ENCODE measurements around the gene JUND. TPM values are rescaled to one million over a fixed set of nuclear protein-coding genes. Genes with fewer than 3 reads are reported as not detected.

Gene JUND
- total and polyA plus RNA-seq, 2 of the 8 experiments (the other 6 are each of a cell fraction or from before 2014, with no cell fraction given): 54.0 to 77.5 TPM

DNA sequence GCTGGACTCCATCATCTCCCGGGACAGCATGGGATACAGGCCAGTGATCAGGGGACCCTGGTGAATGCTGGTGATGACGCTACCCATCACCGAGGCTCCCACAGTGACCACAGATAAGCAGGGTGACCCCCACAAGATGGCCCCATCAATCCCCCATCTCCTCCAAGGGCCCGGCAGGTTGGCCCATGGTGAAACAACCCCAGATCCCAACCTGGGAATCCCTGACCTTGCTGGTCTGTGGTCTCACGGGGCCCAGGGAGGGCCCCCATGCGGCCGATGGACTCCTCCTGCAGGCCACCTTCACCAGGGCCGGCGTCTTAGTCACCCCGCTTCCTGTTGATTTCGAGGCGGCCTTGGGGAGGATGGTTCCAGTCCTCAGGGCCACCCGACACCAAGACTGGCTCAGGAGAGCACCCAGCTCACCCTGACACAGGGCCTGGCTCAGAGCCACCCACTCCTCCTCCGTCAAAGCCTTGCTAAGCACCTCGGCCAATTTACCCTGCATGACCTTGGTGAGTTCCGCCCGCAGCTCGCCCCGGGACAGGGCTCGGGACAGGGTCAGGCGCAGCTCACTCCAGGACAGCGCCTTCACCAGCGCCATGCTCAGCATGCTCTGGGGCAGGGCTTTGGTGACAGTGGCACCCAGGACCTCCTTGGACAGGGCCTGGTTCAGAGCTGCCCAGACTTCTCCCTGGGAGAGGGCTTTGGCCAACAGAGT, 17.1 kb downstream of the JUND start:
- no peak overlapping the region for H3K4ac ChIP-seq (replicated peaks; ENCODE audit: insufficient read length, low read depth, low read length)
- no peaks in the 10 kb centered on the region for H3K4me1 ChIP-seq (replicated peaks in 1 of 4; ENCODE audit: control insufficient read depth in 3 of 4, insufficient read depth in 4 of 4, low read length in 3 of 4)
- no peak for FAIRE-seq
- no peaks in the 10 kb centered on the region; the same call in 1 of the 2 replicates for H3K79me1 ChIP-seq (ENCODE audit: low read depth, low read length)
- H2AFZ ChIP-seq (ENCODE audit: low read length): no peak overlapping the region
- H4K8ac ChIP-seq (ENCODE audit: extremely low read depth, insufficient read depth, low read length): no peak overlapping the region
- no peak overlapping the region for H3K23ac ChIP-seq (ENCODE audit: insufficient read length)
- no peak overlapping the region for H3K18ac ChIP-seq (ENCODE audit: extremely low read depth, low read length)
- 92% methylated on average over 15 of the region's 23 CpGs; no CpG with 5 or more reads in 1 of the 2 experiments for WGBS, 2 experiments (ENCODE audit: extremely low coverage in 1 of 2, insufficient coverage in 1 of 2, insufficient read length in 1 of 2, insufficient replicate concordance in 2 of 2, low coverage in 1 of 2, low lambda C conversion rate in 2 of 2, missing lambda C conversion rate in 1 of 2)
- no peak overlapping the region for H3K4me3 ChIP-seq (ENCODE audit: extremely low read depth in 1 of 4, insufficient read depth in 2 of 4, low read depth in 3 of 4, low read length in 4 of 4)
- ChIA-PET POLR2A (ENCODE audit: partially characterized antibody) (interaction anchor here (0.6 to 3.8 kb wide), 8 partner anchors 7 to 620 kb away, joined by 3 to 19 read pairs (median 4); partner anchors contain the start of gene JUND), CTCF (ENCODE audit: partially characterized antibody) (interaction anchor here (1.2 to 3.9 kb wide), 3 partner anchors 10 to 64 kb away, joined by 4 to 21 read pairs (median 6); a partner anchor contains a TSS)
- no peak overlapping the region for H2BK12ac ChIP-seq (ENCODE audit: low read depth, low read length)
- H4K5ac ChIP-seq (ENCODE audit: insufficient read length, low read depth, low read length): no peak overlapping the region
- H3K14ac ChIP-seq (ENCODE audit: insufficient read length): no peak overlapping the region
- no peak overlapping the region for H2BK15ac ChIP-seq (ENCODE audit: low read length)
- H3K27me3 ChIP-seq (replicated peaks in 1 of 4; ENCODE audit: control insufficient read depth in 3 of 4, extremely low read depth in 1 of 4, insufficient read depth in 3 of 4, low read length in 3 of 4): peaks cover 0 to 10% (median 0%) of the 10 kb centered on the region in 4 experiments; a peak in 3 of 7 replicates
- H3K27ac ChIP-seq (ENCODE audit: low read depth, low read length): no peak overlapping the region
- no peak overlapping the region for H3K4me2 ChIP-seq (ENCODE audit: insufficient read depth in 1 of 2, low read depth in 2 of 2, low read length in 2 of 2)
- H4K20me1 ChIP-seq (replicated peaks in 1 of 2; ENCODE audit: control insufficient read depth in 1 of 2, insufficient read depth in 2 of 2, low read length in 2 of 2): peaks cover 0 to 1% of the 10 kb centered on the region in 2 experiments
- no peak for DNase-seq (ENCODE audit: low read depth in 1 of 2, low spot score in 2 of 2)
- H2BK120ac ChIP-seq (replicated peaks; ENCODE audit: low read depth, low read length): no peak overlapping the region
- no peak overlapping the region for H4K91ac ChIP-seq (replicated peaks; ENCODE audit: insufficient read length, low read length)
- H3K9me3 ChIP-seq (ENCODE audit: insufficient read depth in 2 of 2, low read depth in 1 of 2, low read length in 1 of 2): no peaks in the 10 kb centered on the region
- TF ChIP-seq, protein P1, sequence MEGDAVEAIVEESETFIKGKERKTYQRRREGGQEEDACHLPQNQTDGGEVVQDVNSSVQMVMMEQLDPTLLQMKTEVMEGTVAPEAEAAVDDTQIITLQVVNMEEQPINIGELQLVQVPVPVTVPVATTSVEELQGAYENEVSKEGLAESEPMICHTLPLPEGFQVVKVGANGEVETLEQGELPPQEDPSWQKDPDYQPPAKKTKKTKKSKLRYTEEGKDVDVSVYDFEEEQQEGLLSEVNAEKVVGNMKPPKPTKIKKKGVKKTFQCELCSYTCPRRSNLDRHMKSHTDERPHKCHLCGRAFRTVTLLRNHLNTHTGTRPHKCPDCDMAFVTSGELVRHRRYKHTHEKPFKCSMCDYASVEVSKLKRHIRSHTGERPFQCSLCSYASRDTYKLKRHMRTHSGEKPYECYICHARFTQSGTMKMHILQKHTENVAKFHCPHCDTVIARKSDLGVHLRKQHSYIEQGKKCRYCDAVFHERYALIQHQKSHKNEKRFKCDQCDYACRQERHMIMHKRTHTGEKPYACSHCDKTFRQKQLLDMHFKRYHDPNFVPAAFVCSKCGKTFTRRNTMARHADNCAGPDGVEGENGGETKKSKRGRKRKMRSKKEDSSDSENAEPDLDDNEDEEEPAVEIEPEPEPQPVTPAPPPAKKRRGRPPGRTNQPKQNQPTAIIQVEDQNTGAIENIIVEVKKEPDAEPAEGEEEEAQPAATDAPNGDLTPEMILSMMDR (IDR thresholded peaks at IDR 0.05; ENCODE audit: control extremely low read depth in 1 of 3, insufficient read depth in 1 of 3, low read depth in 1 of 3, low read length in 3 of 3): no peak
- TF ChIP-seq POLR2AphosphoS5 (IDR thresholded peaks at IDR 0.05; ENCODE audit: low read depth, low read length) (no peak), CHD2 (IDR thresholded peaks at IDR 0.05; ENCODE audit: low read length) (no peak)
- TF ChIP-seq, protein P2, sequence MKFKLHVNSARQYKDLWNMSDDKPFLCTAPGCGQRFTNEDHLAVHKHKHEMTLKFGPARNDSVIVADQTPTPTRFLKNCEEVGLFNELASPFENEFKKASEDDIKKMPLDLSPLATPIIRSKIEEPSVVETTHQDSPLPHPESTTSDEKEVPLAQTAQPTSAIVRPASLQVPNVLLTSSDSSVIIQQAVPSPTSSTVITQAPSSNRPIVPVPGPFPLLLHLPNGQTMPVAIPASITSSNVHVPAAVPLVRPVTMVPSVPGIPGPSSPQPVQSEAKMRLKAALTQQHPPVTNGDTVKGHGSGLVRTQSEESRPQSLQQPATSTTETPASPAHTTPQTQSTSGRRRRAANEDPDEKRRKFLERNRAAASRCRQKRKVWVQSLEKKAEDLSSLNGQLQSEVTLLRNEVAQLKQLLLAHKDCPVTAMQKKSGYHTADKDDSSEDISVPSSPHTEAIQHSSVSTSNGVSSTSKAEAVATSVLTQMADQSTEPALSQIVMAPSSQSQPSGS (IDR thresholded peaks at IDR 0.05; ENCODE audit: low read length): no peak
- no peak overlapping the region for H2BK20ac ChIP-seq (ENCODE audit: low read length)
- no peak overlapping the region for H3K56ac ChIP-seq (replicated peaks; ENCODE audit: insufficient read length, low read depth, low read length)
- H3K79me2 ChIP-seq (ENCODE audit: control insufficient read depth in 1 of 2, insufficient read depth in 2 of 2, low read length in 2 of 2): no peaks in the 10 kb centered on the region
- H3K9ac ChIP-seq (replicated peaks in 1 of 4; ENCODE audit: extremely low read depth in 1 of 4, low read depth in 3 of 4, low read length in 3 of 4): no peak overlapping the region
- H3K36me3 ChIP-seq (ENCODE audit: control insufficient read depth in 2 of 4, insufficient read depth in 4 of 4, low read length in 3 of 4): no peaks in the 10 kb centered on the region; a peak in 1 of 8 replicates
- H2AK5ac ChIP-seq (ENCODE audit: low read depth, low read length): no peak overlapping the region; the same call in 1 of the 2 replicates
- H3K23me2 ChIP-seq (ENCODE audit: low read depth, low read length): no peaks in the 10 kb centered on the region; the same call in 1 of the 2 replicates
- H2BK5ac ChIP-seq (ENCODE audit: low read depth, low read length): no peak overlapping the region

Data from H1 (cell line).